NCI-H2029 (cell line): ENCODE results near the gene FREM2.

Experiments used
- DNase-seq: peaks from one replicate; lab custom pipeline; 2025; lab: John Stamatoyannopoulos, UW

The FREM2 gene

GRCh38 chr13:38826182-38826813, 139.4 kb downstream of the FREM2 start:
- DNase-seq = no peak

- DNase-seq = no peak
Observed at GRCh38 chr13:38830442-38831045, 143.7 kb downstream of the FREM2 start.

GRCh38 chr13:38844581-38844980, 157.7 kb downstream of the FREM2 start:
- DNase-seq = no peak

DNA sequence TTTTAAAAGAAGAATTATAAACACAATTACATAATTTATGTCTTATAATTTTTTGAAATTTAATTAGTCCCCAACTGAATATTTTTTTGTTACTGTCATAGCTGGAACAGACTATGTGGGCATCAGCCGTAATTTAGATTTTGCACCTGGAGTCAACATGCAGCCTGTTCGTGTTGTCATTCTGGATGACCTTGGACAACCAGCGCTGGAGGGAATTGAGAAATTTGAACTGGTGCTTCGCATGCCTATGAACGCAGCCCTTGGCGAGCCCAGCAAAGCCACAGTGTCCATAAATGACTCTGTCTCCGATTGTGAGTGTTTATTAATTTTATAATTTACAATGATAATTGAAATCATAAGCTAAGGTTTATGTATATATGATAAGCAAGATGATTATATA, 161.5 kb downstream of the FREM2 start:
- no peak for DNase-seq

GRCh38 chr13:38849315-38849714, 162.4 kb downstream of the FREM2 start:
- no peak for DNase-seq

GRCh38 chr13:38850868-38851626, 164.2 kb downstream of the FREM2 start:
- DNase-seq = no peak

GRCh38 chr13:38854226-38854625, 167.3 kb downstream of the FREM2 start:
- no peak for DNase-seq

DNA sequence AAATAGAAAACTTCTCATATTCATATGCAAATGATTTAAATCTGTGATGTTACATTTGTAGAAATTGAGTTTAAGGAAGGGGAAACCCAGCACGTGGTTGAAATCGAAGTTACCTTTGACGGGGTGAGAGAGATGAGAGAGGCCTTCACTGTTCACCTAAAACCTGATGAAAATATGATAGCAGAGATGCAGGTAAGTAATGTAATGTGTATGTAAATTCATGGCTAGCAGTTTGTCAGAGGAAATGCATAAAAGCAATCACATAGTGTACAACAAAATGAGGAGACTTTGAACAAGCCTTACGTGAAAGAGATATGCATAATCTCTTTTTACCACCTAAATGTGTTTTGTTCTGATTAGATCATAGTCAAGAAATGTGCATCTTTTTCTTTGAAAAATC, 169.2 kb downstream of the FREM2 start:
- no peak for DNase-seq

GRCh38 chr13:38862443-38862842, 175.6 kb downstream of the FREM2 start:
- DNase-seq = no peak

DNA sequence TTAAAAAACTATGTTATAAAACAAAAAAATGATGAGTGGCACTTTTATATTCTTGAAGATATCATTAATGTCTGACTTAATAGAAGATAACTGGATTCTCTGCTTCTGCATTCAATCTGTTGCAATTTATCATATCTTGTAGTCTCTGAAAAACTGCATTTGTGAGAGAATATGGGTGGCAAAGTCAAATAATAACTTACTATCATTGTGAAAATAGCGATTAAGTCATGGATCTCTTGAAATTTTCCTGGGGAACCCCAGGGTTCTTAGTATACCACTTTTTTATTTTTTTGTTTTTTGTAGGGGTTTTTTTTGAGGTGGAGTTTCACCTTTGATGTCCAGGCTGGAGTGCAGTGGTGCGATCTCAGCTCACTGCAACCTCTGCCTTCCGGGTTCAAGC, 176.7 kb downstream of the FREM2 start:
- no peak for DNase-seq

DNA sequence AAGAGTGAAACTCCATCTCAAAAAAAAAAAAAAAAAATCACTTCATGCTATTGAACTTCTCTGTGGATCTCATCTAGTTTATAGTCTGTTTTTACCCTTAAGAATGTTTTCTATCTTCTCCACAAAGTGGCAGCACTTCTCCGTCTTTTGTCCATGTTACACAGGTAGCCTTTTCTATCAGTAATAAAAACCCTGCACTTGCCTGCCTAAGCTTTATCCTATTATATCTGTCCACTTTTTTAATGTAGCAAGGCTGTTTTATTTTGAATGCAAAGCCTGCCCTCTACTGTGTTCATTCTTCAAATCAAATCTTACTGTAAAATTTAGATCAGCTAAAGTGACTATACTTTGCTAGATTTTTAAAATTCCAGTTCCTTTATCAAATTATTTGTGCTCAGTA, 179.8 kb downstream of the FREM2 start:
- no peak for DNase-seq

DNA sequence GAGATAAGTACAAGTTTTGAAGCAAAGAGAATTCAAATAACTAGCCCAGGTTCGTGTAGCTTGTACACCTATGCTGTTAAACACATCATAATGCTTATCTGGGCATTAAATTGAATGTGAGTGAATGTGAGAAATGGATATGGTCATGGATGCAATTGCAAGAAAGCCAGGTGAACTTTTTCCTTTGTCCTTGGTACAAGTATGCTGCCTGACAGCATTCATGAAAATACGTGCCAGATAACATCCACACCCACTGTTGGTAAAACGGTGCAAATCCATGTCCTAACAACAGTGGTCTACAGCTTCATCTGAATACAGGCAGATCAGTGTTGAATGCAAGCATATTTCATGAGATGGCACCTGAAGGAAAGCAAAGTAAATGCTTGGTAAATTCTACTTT, 181.5 kb downstream of the FREM2 start:
- no peak for DNase-seq

DNA sequence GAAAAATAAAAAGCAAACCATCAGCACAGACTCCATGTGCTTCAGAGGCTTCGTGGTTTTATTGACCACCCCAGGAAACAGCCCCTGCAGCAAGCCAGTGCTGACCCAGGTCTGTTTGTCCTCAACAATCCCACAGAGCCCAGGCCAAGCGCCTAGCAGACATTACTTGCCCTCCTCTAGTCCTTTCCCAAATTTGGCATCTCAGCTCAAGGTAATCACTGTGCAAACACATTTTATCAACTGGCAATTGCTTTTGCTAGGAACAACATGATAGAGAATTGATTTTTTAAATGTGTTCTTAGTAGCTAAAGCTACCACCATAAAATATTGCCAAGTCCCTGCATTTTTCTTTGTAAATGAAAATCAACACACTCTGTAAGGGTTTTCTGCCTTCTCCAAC, 182.0 kb downstream of the FREM2 start:
- DNase-seq = no peak

- DNase-seq = no peak
Observed at GRCh38 chr13:38871275-38871674, 184.4 kb downstream of the FREM2 start.

GRCh38 chr13:38872693-38873092, 185.8 kb downstream of the FREM2 start:
- no peak for DNase-seq

GRCh38 chr13:38875186-38875875, 188.5 kb downstream of the FREM2 start:
- DNase-seq = no peak

DNA sequence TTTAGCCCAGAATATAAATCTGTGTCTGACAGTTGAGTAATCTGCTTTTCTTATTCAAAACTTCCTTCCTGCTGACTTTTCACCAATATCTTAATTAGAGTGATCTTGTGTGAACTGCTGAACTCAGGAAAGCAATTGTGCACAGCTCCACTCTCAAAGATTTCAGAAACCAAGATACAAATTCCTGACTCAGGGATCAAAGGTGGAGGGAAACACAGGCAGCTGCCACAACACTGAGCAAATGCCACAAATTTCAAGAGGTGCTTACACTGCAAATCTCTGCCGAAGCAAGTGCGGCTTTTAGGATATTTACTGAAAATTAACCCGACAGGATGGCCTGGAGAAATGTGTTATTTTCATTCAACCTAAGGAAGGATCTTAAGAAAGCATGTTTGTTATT, 192.4 kb downstream of the FREM2 start:
- no peak for DNase-seq

- DNase-seq = no peak
Observed at GRCh38 chr13:38879786-38880185, 192.9 kb downstream of the FREM2 start.

GRCh38 chr13:38880397-38880796, 193.5 kb downstream of the FREM2 start:
- DNase-seq = no peak

- DNase-seq = no peak
Observed at GRCh38 chr13:38883783-38884182, 196.9 kb downstream of the FREM2 start.

DNA sequence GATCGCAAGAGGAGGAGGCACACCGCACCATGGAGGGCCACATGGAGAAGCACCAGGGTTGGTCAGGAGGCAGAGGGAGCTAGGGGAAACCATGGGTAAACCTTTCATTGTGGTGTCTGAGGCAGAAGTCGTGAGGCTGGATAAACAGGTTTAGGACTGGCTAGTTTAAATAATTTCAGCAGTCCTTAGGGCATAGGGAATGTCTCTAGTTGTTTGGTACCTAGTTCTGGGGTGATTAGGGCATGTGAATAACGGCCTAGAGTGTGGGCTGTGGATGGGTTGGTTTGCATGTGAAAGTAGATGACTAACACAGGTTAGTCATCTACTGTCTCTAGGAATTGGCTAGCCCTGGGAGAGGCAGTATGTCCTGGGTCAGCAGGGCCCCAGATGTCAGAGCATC, 201.4 kb downstream of the FREM2 start:
- no peak for DNase-seq

DNA sequence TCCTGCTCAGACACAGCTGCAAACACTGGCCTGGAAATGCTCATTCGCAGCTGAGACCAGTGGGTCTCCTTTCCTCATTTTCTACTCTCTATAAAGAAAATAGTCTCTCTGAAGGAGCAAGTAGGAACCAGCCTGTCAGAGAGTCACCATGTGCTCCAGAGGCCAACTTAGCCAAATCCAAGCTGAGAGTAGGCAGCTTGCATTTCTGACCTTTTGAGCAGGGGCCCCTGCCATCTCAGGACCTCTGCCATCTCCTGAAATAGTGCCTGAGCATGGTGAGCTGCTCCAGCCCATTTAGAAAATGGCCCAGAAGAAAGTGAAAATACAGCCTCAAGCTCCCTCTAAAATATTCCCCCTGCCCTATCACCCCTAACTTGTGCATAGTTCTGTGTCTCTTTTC, 208.2 kb downstream of the FREM2 start:
- DNase-seq = no peak

DNA sequence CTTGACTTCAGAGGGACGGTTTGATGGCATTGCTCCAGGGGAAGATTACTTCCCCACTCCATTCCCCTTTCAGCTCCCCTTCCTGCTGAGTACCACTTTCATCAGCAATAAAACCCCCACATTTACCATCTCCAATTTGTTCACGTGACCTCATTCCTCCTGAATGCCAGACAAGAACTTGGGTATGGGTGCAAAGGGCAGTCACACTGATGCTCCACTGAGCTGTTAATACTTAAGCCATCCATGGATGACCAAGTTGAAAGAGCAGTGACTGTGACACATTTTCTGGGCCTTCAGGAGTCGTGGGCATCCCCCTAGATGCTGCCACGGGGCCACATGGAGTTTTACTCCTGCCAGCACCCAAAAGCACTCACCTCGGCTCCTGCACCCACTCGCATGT, 210.6 kb downstream of the FREM2 start:
- no peak for DNase-seq
